ENCODE data around the gene GNL2.

GRCh38 chr1:37574834-37575480, 20.8 kb downstream of the GNL2 start:
- no peak for TF ChIP-seq POLR2A (IDR thresholded peaks at IDR 0.05)
- TF ChIP-seq, protein P1, sequence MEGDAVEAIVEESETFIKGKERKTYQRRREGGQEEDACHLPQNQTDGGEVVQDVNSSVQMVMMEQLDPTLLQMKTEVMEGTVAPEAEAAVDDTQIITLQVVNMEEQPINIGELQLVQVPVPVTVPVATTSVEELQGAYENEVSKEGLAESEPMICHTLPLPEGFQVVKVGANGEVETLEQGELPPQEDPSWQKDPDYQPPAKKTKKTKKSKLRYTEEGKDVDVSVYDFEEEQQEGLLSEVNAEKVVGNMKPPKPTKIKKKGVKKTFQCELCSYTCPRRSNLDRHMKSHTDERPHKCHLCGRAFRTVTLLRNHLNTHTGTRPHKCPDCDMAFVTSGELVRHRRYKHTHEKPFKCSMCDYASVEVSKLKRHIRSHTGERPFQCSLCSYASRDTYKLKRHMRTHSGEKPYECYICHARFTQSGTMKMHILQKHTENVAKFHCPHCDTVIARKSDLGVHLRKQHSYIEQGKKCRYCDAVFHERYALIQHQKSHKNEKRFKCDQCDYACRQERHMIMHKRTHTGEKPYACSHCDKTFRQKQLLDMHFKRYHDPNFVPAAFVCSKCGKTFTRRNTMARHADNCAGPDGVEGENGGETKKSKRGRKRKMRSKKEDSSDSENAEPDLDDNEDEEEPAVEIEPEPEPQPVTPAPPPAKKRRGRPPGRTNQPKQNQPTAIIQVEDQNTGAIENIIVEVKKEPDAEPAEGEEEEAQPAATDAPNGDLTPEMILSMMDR (IDR thresholded peaks at IDR 0.05), result no peak

Data from heart left ventricle (tissue), 13 donors.